K562 (cell line): ENCODE results near the gene PPIL4. TPM values are rescaled to one million over a fixed set of nuclear protein-coding genes. Genes with fewer than 3 reads are reported as not detected.

Experiments used
- DPF2 ChIP-seq: fragments of 450-650 bp; IDR thresholded peaks from 2 replicates; pipeline ENCODE4 v1.6.1; 2016
- FOXK2 ChIP-seq, 2 experiments: fragments of 450-650 bp; IDR thresholded peaks in 1 of 2; conservative IDR thresholded peaks in 1 of 2; 2 replicates each; pipeline ENCODE4 v1.6.1; 2016; ENCODE audit warnings: low read depth in 2 of 2, mild to moderate bottlenecking in 1 of 2
- KAT7 ChIP-seq: sonication (generic); formaldehyde crosslinking; IDR thresholded peaks from 2 replicates; pipeline ENCODE4 v1.8.0; 2022; ENCODE audit warnings: missing genetic modification reagents, mild to moderate bottlenecking, borderline replicate concordance
- NFXL1 ChIP-seq: fragments of 450-650 bp; formaldehyde crosslinking; IDR thresholded peaks from 2 replicates; pipeline ENCODE4 v1.4.0; 2021; ENCODE audit warnings: mild to moderate bottlenecking
- NONO ChIP-seq, 2 experiments: fragments of 200-400 bp in 1 of 2; fragments of 450-650 bp in 1 of 2; formaldehyde crosslinking in 1 of 2; IDR thresholded peaks; 2 replicates each; pipeline ENCODE4 v1.6.1; 2017; ENCODE audit warnings: low read depth in 2 of 2, mild to moderate bottlenecking in 2 of 2, moderate library complexity in 2 of 2, low read length in 1 of 2
- SREBF2 ChIP-seq: sonication (generic); formaldehyde crosslinking; IDR thresholded peaks from 2 replicates; pipeline ENCODE4 v1.4.0; 2020; ENCODE audit warnings: mild to moderate bottlenecking, missing genetic modification reagents
- TBL1XR1 ChIP-seq, 2 experiments: IDR thresholded peaks; 2 replicates each; pipeline ENCODE4 v1.6.1; 2012; ENCODE audit warnings: improper control_type of control experiment in 2 of 2, low read length in 2 of 2, mild to moderate bottlenecking in 1 of 2
- ZC3H4 ChIP-seq: sonication (generic); formaldehyde crosslinking; IDR thresholded peaks from 2 replicates; pipeline ENCODE4 v1.9.0; 2021; ENCODE audit warnings: missing genetic modification reagents, borderline replicate concordance
- ZNF165 ChIP-seq: fragments of 250-450 bp; sonication (Bioruptor Pico); IDR thresholded peaks from 2 replicates; pipeline ENCODE4 v1.4.0; 2020; ENCODE audit warnings: borderline replicate concordance
- ZNF318 ChIP-seq, 2 experiments: fragments of 450-650 bp; IDR thresholded peaks; 2 replicates each; pipeline ENCODE4 v1.6.1; 2016; ENCODE audit warnings: mild to moderate bottlenecking in 2 of 2, borderline replicate concordance in 1 of 2, low read depth in 1 of 2, moderate library complexity in 1 of 2
- ZNF511 ChIP-seq: sonication (generic); formaldehyde crosslinking; IDR thresholded peaks from 2 replicates; pipeline ENCODE4 v1.8.0; 2022; ENCODE audit warnings: mild to moderate bottlenecking, missing genetic modification reagents
- polyA plus RNA-seq, 8 experiments: library from polyadenylated mRNA; depleted of rRNA in 4 of 8; stranded (reverse) in 5 of 8; unstranded in 3 of 8; fragments of >200 nt; fragmentation: Nextera tagmentation in 2 of 8; fragmentation: Illumina TruSeq in 1 of 8; extraction: Ambion mirVana in 2 of 8; extraction: Trizol in 1 of 8; gene quantifications; 2 replicates each; pipeline versions ENCODE4 v1.2.1 to v1.2.3, GENCODE V29; 2011 to 2014; ENCODE audit warnings: inconsistent platforms in 1 of 8, missing spikeins in 1 of 8
- total RNA-seq, 7 experiments: library from RNA; depleted of rRNA in 6 of 7; stranded (reverse); fragments of >200 nt in 6 of 7; fragmentation: Illumina TruSeq in 2 of 7; extraction: Trizol in 2 of 7; gene quantifications; 2 replicates each; pipeline versions ENCODE4 v1.2.1 to v1.2.3, GENCODE V29; 2011 to 2021; ENCODE audit warnings: low replicate concordance in 1 of 7

Gene PPIL4
- total and polyA plus RNA-seq, 9 of the 15 experiments (the other 6 are each of a cell fraction or from before 2014, with no cell fraction given), result 14.5 to 55.2 (median 45.9) TPM

GRCh38 chr6:149545258-149545753 is 537 bp downstream of the PPIL4 start (continued):
- TF ChIP-seq ZNF318 (IDR thresholded peaks at IDR 0.05; ENCODE audit: borderline replicate concordance in 1 of 2, low read depth in 1 of 2) (no peak), FOXK2 (conservative IDR thresholded peaks at IDR 0.05 in 1 of 2, IDR thresholded peaks at IDR 0.05 in 1 of 2; ENCODE audit: low read depth in 2 of 2) (0 out of 4 replicates have a peak, but pooled peaks of 1 of the 2 experiments have one; percentile 12), NONO (IDR thresholded peaks at IDR 0.05; ENCODE audit: low read depth in 2 of 2, low read length in 1 of 2) (no peak), SREBF2 (CRISPR knock-in tag) (0 out of 2 replicates have a peak, but pooled peaks have one; percentile 76), NFXL1 (CRISPR knock-in tag) (0 out of 2 replicates have a peak, but pooled peaks have one; percentile 60), ZNF511 (CRISPR knock-in tag) (0 out of 2 replicates have a peak, but pooled peaks have one; percentile 34), DPF2 (0 out of 2 replicates have a peak, but pooled peaks have one; percentile 47), KAT7 (CRISPR knock-in tag) (0 out of 2 replicates have a peak, but pooled peaks have one; percentile 92), TBL1XR1 (IDR thresholded peaks at IDR 0.05; ENCODE audit: low read length in 2 of 2) (peak in 1 of 2 experiments; percentile 17; a peak in 1 of 4 replicates), ZNF165 (CRISPR knock-in tag) (peak; percentile 43; the same call in 1 of the 2 replicates), ZC3H4 (CRISPR knock-in tag) (peak; percentile 91; the same call in 1 of the 2 replicates)
